Panc1 (cell line): ENCODE measurements around the gene STC2.

Source experiments
- TF ChIP-seq, protein P1 (sequence below): fragments of 450-650 bp; IDR thresholded peaks from 2 replicates; pipeline ENCODE4 v1.5.1; 2017; ENCODE audit warnings: mild to moderate bottlenecking
- TF ChIP-seq, protein P2 (sequence below), 2 experiments: IDR thresholded peaks; 2 replicates each; pipeline ENCODE4 v1.6.1; 2011 to 2012; ENCODE audit warnings: low read depth in 2 of 2, control low read depth in 1 of 2, low read length in 1 of 2, mild to moderate bottlenecking in 1 of 2, moderate library complexity in 1 of 2; ENCODE audit not compliant: insufficient read depth in 1 of 2

DNA sequence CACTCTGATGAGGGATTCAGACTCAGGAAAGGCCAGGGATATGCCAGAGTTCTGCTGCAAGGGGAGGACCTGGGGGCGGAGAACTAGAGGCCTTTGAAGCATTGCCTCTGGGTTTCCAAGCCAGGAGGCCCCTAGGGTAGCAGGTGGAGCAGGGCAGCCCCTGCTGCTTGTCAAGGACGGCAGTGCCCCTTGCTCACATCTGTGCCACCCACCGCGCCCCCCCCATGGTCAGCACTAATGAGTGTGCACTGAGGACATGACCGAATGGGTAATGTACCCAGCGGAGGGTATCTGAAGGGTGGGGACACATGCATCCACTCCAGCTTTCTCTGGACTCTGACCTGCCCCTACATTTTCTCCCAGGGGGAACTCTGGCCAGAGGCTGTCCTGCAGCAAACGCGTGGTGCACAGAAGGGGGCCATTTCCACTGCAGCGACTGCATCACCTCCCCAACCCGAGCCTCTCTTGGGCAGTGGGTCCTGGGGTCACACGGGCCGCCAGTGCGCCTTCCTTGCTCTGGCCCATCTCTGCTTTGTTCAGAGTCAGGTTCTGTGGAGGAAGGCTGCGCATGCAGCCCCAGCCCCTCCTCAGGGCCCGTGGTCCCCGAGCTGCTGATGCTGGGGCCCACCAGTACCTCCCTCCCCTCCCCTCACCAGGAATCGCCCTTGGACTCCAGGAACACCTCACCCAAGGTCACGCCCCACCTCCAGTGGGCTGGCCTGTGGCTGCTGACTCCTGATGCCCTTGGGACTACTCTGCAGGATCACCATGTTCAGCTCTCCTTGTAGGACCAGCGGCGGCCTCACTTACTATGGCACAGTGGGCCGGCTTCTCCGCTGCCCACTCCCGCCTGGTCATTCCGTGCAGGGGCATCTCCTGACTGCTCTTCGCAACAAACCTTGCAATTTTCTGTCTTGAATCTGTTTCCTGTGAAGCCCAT is 31.2 kb downstream of the STC2 start:
- TF ChIP-seq, protein P1, sequence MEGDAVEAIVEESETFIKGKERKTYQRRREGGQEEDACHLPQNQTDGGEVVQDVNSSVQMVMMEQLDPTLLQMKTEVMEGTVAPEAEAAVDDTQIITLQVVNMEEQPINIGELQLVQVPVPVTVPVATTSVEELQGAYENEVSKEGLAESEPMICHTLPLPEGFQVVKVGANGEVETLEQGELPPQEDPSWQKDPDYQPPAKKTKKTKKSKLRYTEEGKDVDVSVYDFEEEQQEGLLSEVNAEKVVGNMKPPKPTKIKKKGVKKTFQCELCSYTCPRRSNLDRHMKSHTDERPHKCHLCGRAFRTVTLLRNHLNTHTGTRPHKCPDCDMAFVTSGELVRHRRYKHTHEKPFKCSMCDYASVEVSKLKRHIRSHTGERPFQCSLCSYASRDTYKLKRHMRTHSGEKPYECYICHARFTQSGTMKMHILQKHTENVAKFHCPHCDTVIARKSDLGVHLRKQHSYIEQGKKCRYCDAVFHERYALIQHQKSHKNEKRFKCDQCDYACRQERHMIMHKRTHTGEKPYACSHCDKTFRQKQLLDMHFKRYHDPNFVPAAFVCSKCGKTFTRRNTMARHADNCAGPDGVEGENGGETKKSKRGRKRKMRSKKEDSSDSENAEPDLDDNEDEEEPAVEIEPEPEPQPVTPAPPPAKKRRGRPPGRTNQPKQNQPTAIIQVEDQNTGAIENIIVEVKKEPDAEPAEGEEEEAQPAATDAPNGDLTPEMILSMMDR = no peak
- TF ChIP-seq, protein P2, sequence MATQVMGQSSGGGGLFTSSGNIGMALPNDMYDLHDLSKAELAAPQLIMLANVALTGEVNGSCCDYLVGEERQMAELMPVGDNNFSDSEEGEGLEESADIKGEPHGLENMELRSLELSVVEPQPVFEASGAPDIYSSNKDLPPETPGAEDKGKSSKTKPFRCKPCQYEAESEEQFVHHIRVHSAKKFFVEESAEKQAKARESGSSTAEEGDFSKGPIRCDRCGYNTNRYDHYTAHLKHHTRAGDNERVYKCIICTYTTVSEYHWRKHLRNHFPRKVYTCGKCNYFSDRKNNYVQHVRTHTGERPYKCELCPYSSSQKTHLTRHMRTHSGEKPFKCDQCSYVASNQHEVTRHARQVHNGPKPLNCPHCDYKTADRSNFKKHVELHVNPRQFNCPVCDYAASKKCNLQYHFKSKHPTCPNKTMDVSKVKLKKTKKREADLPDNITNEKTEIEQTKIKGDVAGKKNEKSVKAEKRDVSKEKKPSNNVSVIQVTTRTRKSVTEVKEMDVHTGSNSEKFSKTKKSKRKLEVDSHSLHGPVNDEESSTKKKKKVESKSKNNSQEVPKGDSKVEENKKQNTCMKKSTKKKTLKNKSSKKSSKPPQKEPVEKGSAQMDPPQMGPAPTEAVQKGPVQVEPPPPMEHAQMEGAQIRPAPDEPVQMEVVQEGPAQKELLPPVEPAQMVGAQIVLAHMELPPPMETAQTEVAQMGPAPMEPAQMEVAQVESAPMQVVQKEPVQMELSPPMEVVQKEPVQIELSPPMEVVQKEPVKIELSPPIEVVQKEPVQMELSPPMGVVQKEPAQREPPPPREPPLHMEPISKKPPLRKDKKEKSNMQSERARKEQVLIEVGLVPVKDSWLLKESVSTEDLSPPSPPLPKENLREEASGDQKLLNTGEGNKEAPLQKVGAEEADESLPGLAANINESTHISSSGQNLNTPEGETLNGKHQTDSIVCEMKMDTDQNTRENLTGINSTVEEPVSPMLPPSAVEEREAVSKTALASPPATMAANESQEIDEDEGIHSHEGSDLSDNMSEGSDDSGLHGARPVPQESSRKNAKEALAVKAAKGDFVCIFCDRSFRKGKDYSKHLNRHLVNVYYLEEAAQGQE (IDR thresholded peaks at IDR 0.05; ENCODE audit: insufficient read depth in 1 of 2, low read depth in 2 of 2, low read length in 1 of 2) = no peak
